Measurements from ENCODE around the gene LYSMD2. TPM values are rescaled to one million over a fixed set of nuclear protein-coding genes. Genes with fewer than 3 reads are reported as not detected.

Gene LYSMD2
- total and polyA plus RNA-seq, 2 of the 8 experiments (the other 6 are each of a cell fraction or from before 2014, with no cell fraction given): 2.2 to 2.7 TPM

DNA sequence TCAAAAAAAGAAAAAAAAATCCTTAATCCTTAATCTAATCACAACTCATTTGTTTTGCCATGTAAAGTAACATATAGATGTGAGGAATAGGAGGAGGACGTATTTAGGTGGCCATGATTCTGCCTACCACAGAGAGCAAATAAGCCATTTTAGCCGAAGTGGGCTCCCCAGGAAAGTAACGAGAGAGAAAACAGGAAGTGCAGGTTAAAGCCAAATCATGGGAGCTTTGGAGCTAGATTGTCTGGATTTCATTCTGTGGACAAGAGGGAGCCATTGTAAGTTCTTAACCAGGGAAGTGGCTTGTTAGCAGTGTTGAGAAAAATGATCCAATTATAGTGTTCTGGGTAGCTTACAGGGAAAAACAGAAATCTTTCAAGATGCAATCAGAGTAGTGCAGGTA is 23.4 kb upstream of the LYSMD2 start:
- Histone ChIP-seq H3K9ac (replicated peaks in 1 of 4; ENCODE audit: extremely low read depth in 1 of 4, low read depth in 3 of 4, low read length in 3 of 4) (no peak overlapping the region), H2BK12ac (ENCODE audit: low read depth, low read length) (no peak overlapping the region), H2BK120ac (replicated peaks; ENCODE audit: low read depth, low read length) (no peak overlapping the region), H4K91ac (replicated peaks; ENCODE audit: insufficient read length, low read length) (no peak overlapping the region), H3K9me3 (ENCODE audit: insufficient read depth in 2 of 2, low read depth in 1 of 2, low read length in 1 of 2) (no peaks in the 10 kb centered on the region), H3K4me2 (ENCODE audit: insufficient read depth in 1 of 2, low read depth in 2 of 2, low read length in 2 of 2) (no peak overlapping the region), H4K5ac (ENCODE audit: insufficient read length, low read depth, low read length) (no peak overlapping the region), H3K4me3 (ENCODE audit: extremely low read depth in 1 of 4, insufficient read depth in 2 of 4, low read depth in 3 of 4, low read length in 4 of 4) (no peak overlapping the region), H4K8ac (ENCODE audit: extremely low read depth, insufficient read depth, low read length) (no peak overlapping the region), H3K79me1 (ENCODE audit: low read depth, low read length) (no peaks in the 10 kb centered on the region), H2AFZ (ENCODE audit: low read length) (no peak overlapping the region), H2BK15ac (ENCODE audit: low read length) (no peak overlapping the region), H3K27me3 (replicated peaks in 1 of 4; ENCODE audit: control insufficient read depth in 3 of 4, extremely low read depth in 1 of 4, insufficient read depth in 3 of 4, low read length in 3 of 4) (no peaks in the 10 kb centered on the region), H3K23ac (ENCODE audit: insufficient read length) (no peak overlapping the region), H3K27ac (ENCODE audit: low read depth, low read length) (no peak overlapping the region), H3K23me2 (ENCODE audit: low read depth, low read length) (no peaks in the 10 kb centered on the region), H3K56ac (replicated peaks; ENCODE audit: insufficient read length, low read depth, low read length) (no peak overlapping the region), H3K4ac (replicated peaks; ENCODE audit: insufficient read length, low read depth, low read length) (no peak overlapping the region), H3K79me2 (ENCODE audit: control insufficient read depth in 1 of 2, insufficient read depth in 2 of 2, low read length in 2 of 2) (no peaks in the 10 kb centered on the region), H2BK20ac (ENCODE audit: low read length) (no peak overlapping the region), H3K4me1 (replicated peaks in 1 of 4; ENCODE audit: control insufficient read depth in 3 of 4, insufficient read depth in 4 of 4, low read length in 3 of 4) (no peaks in the 10 kb centered on the region), H4K20me1 (replicated peaks in 1 of 2; ENCODE audit: control insufficient read depth in 1 of 2, insufficient read depth in 2 of 2, low read length in 2 of 2) (peaks cover 0 to 2% of the 10 kb centered on the region in 2 experiments), H3K18ac (ENCODE audit: extremely low read depth, low read length) (no peak overlapping the region), H3K36me3 (ENCODE audit: control insufficient read depth in 2 of 4, insufficient read depth in 4 of 4, low read length in 3 of 4) (no peaks in the 10 kb centered on the region), H3K14ac (ENCODE audit: insufficient read length) (no peak overlapping the region), H2BK5ac (ENCODE audit: low read depth, low read length) (no peak overlapping the region), H2AK5ac (ENCODE audit: low read depth, low read length) (no peak overlapping the region)
- FAIRE-seq: no peak
- no peak for DNase-seq (ENCODE audit: low read depth in 1 of 2, low spot score in 2 of 2)
- WGBS, 2 experiments (ENCODE audit: extremely low coverage in 1 of 2, insufficient coverage in 1 of 2, insufficient read length in 1 of 2, insufficient replicate concordance in 2 of 2, low coverage in 1 of 2, low lambda C conversion rate in 2 of 2, missing lambda C conversion rate in 1 of 2): 81% methylated on average over 3 of the region's 3 CpGs; no CpG with 5 or more reads in 1 of the 2 experiments
- ChIA-PET CTCF (ENCODE audit: partially characterized antibody) (interaction anchor here (0.9 to 4.4 kb wide), 6 partner anchors 8 to 114 kb away, joined by 3 to 32 read pairs (median 4); no protein-coding TSS in a partner anchor), POLR2A (ENCODE audit: partially characterized antibody) (no interaction called here)
- no peak for TF ChIP-seq SRF (IDR thresholded peaks at IDR 0.05; ENCODE audit: low read depth, low read length)
- TF ChIP-seq SIRT6 (IDR thresholded peaks at IDR 0.05; ENCODE audit: low read length): no peak
- no peak for TF ChIP-seq TEAD4 (IDR thresholded peaks at IDR 0.05; ENCODE audit: low read depth, low read length)
- no peak for TF ChIP-seq EGR1 (IDR thresholded peaks at IDR 0.05; ENCODE audit: borderline replicate concordance, low read depth, low read length)
- no peak for TF ChIP-seq TCF12 (IDR thresholded peaks at IDR 0.05; ENCODE audit: low read depth, low read length)
- TF ChIP-seq, protein P1, sequence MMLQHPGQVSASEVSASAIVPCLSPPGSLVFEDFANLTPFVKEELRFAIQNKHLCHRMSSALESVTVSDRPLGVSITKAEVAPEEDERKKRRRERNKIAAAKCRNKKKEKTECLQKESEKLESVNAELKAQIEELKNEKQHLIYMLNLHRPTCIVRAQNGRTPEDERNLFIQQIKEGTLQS (IDR thresholded peaks at IDR 0.05; ENCODE audit: insufficient read depth, low read depth, low read length): no peak
- no peak for TF ChIP-seq POLR2AphosphoS5 (IDR thresholded peaks at IDR 0.05; ENCODE audit: low read depth, low read length)
- no peak for TF ChIP-seq NANOG (IDR thresholded peaks at IDR 0.05; ENCODE audit: insufficient read depth, low read depth, low read length, poor library complexity, severe bottlenecking)
- no peak for TF ChIP-seq BRCA1 (IDR thresholded peaks at IDR 0.05; ENCODE audit: low read depth, low read length)
- TF ChIP-seq GTF2F1 (IDR thresholded peaks at IDR 0.05; ENCODE audit: borderline replicate concordance, low read depth, low read length): no peak
- TF ChIP-seq RFX5 (IDR thresholded peaks at IDR 0.05; ENCODE audit: borderline replicate concordance, low read depth, low read length): no peak
- TF ChIP-seq CREB1 (IDR thresholded peaks at IDR 0.05): no peak
- TF ChIP-seq JUN (IDR thresholded peaks at IDR 0.05; ENCODE audit: low read depth, low read length): no peak
- TF ChIP-seq RXRA (IDR thresholded peaks at IDR 0.05; ENCODE audit: insufficient read depth, low read depth, low read length): no peak

Data from H1 (cell line).